K562 (cell line): ENCODE measurements around the gene CENPB. TPM values are rescaled to one million over a fixed set of nuclear protein-coding genes. Genes with fewer than 3 reads are reported as not detected.

Experiments
- BACH1 ChIP-seq: fragments of 200-800 bp; sonication (Bioruptor generic); IDR thresholded peaks from 2 replicates; pipeline ENCODE4 v1.6.1; 2016; ENCODE audit warnings: missing genetic modification characterization, missing compliant biosample characterization
- CHD2 ChIP-seq: IDR thresholded peaks from 2 replicates; pipeline ENCODE4 v1.6.1; 2011; ENCODE audit warnings: low read depth, low read length
- DACH1 ChIP-seq: fragments of 450-650 bp; IDR thresholded peaks from 2 replicates; pipeline ENCODE4 v1.6.1; 2018; ENCODE audit not compliant: partially characterized antibody
- EZH2 ChIP-seq: IDR thresholded peaks from 2 replicates; pipeline ENCODE4 v1.6.1; 2012; ENCODE audit warnings: low read depth, mild to moderate bottlenecking, inconsistent platforms, low read length, borderline replicate concordance
- FOXA3 ChIP-seq, 2 experiments: fragments of 450-650 bp in 1 of 2; sonication (generic) in 1 of 2; formaldehyde crosslinking; IDR thresholded peaks in 1 of 2; conservative IDR thresholded peaks in 1 of 2; 2 replicates each; pipeline versions ENCODE4 v1.4.0 to v1.8.0; 2020 to 2022; ENCODE audit warnings: mild to moderate bottlenecking in 2 of 2, missing genetic modification reagents in 1 of 2
- FOXP1 ChIP-seq: sonication (generic); formaldehyde crosslinking; IDR thresholded peaks from 2 replicates; pipeline ENCODE4 v1.8.0; 2022; ENCODE audit warnings: mild to moderate bottlenecking, missing genetic modification reagents
- HMGN3 ChIP-seq: IDR thresholded peaks from 2 replicates; pipeline ENCODE4 v1.6.1; 2011; ENCODE audit warnings: borderline replicate concordance, low read depth, mild to moderate bottlenecking, mixed read lengths, low read length; ENCODE audit not compliant: insufficient read length; ENCODE audit errors: extremely low read depth
- NCOR1 ChIP-seq: fragments of 450-650 bp; IDR thresholded peaks from 2 replicates; pipeline ENCODE4 v1.6.1; 2016; ENCODE audit warnings: mild to moderate bottlenecking, moderate library complexity
- POLR2G ChIP-seq: fragments of 200-400 bp; formaldehyde crosslinking; IDR thresholded peaks from 2 replicates; pipeline ENCODE4 v1.6.1; 2017; ENCODE audit warnings: low read depth, mild to moderate bottlenecking, antibody characterized with exemption, low read length, moderate library complexity
- SRF ChIP-seq, 2 experiments: fragments of 250-450, 450-650 bp in 1 of 2; sonication (Bioruptor Pico) in 1 of 2; sonication (generic) in 1 of 2; formaldehyde crosslinking; IDR thresholded peaks; 2 replicates each; pipeline versions ENCODE4 v1.5.0 to v1.5.1; 2020 to 2022; ENCODE audit warnings: mild to moderate bottlenecking in 1 of 2, missing genetic modification reagents in 1 of 2
- U2AF1 ChIP-seq: fragments of 200-400 bp; formaldehyde crosslinking; optimal IDR thresholded peaks from 2 replicates; pipeline ENCODE3; 2017; ENCODE audit warnings: mild to moderate bottlenecking, low read depth, low read length, moderate library complexity
- ZBTB7A ChIP-seq: IDR thresholded peaks from 2 replicates; pipeline ENCODE4 v1.6.1; 2011; ENCODE audit warnings: low read depth, mild to moderate bottlenecking, low read length, moderate library complexity, borderline replicate concordance; ENCODE audit not compliant: control insufficient read depth
- ZFPM2 ChIP-seq: fragments of 250-450 bp; sonication (Bioruptor Pico); IDR thresholded peaks from 2 replicates; pipeline ENCODE4 v1.5.1; 2022; ENCODE audit warnings: mild to moderate bottlenecking
- ZNF165 ChIP-seq: fragments of 250-450 bp; sonication (Bioruptor Pico); IDR thresholded peaks from 2 replicates; pipeline ENCODE4 v1.4.0; 2020; ENCODE audit warnings: borderline replicate concordance
- ZNF41 ChIP-seq: fragments of 250-450 bp; sonication (Bioruptor Pico); conservative IDR thresholded peaks from 2 replicates; pipeline ENCODE4 v1.4.0; 2020; ENCODE audit warnings: mild to moderate bottlenecking
- polyA plus RNA-seq, 8 experiments: library from polyadenylated mRNA; depleted of rRNA in 4 of 8; stranded (reverse) in 5 of 8; unstranded in 3 of 8; fragments of >200 nt; fragmentation: Nextera tagmentation in 2 of 8; fragmentation: Illumina TruSeq in 1 of 8; extraction: Ambion mirVana in 2 of 8; extraction: Trizol in 1 of 8; gene quantifications; 2 replicates each; pipeline versions ENCODE4 v1.2.1 to v1.2.3, GENCODE V29; 2011 to 2014; ENCODE audit warnings: inconsistent platforms in 1 of 8, missing spikeins in 1 of 8
- total RNA-seq, 7 experiments: library from RNA; depleted of rRNA in 6 of 7; stranded (reverse); fragments of >200 nt in 6 of 7; fragmentation: Illumina TruSeq in 2 of 7; extraction: Trizol in 2 of 7; gene quantifications; 2 replicates each; pipeline versions ENCODE4 v1.2.1 to v1.2.3, GENCODE V29; 2011 to 2021; ENCODE audit warnings: low replicate concordance in 1 of 7
- TF ChIP-seq, protein P1 (sequence below): fragments of 200-800 bp; sonication (Bioruptor generic); IDR thresholded peaks from 2 replicates; pipeline ENCODE4 v1.6.1; 2017; ENCODE audit warnings: missing genetic modification characterization, missing compliant biosample characterization
- TF ChIP-seq, protein P2 (sequence below): sonication (generic); formaldehyde crosslinking; IDR thresholded peaks from 2 replicates; pipeline ENCODE4 v1.8.0; 2022; ENCODE audit warnings: missing genetic modification reagents, mild to moderate bottlenecking, moderate library complexity, borderline replicate concordance
- TF ChIP-seq, protein P3 (sequence below): IDR thresholded peaks from 3 replicates; pipeline ENCODE4 v1.6.1; 2011; ENCODE audit warnings: borderline replicate concordance, mild to moderate bottlenecking; ENCODE audit not compliant: insufficient read length, insufficient read depth
- TF ChIP-seq, protein P4 (sequence below): sonication (generic); formaldehyde crosslinking; IDR thresholded peaks from 2 replicates; pipeline ENCODE4 v1.8.0; 2022; ENCODE audit warnings: mild to moderate bottlenecking, missing genetic modification reagents, borderline replicate concordance

CENPB gene
- total and polyA plus RNA-seq, 9 of the 15 experiments (the other 6 are each of a cell fraction or from before 2014, with no cell fraction given): 0.17 to 70.8 (median 24.9) TPM

DNA sequence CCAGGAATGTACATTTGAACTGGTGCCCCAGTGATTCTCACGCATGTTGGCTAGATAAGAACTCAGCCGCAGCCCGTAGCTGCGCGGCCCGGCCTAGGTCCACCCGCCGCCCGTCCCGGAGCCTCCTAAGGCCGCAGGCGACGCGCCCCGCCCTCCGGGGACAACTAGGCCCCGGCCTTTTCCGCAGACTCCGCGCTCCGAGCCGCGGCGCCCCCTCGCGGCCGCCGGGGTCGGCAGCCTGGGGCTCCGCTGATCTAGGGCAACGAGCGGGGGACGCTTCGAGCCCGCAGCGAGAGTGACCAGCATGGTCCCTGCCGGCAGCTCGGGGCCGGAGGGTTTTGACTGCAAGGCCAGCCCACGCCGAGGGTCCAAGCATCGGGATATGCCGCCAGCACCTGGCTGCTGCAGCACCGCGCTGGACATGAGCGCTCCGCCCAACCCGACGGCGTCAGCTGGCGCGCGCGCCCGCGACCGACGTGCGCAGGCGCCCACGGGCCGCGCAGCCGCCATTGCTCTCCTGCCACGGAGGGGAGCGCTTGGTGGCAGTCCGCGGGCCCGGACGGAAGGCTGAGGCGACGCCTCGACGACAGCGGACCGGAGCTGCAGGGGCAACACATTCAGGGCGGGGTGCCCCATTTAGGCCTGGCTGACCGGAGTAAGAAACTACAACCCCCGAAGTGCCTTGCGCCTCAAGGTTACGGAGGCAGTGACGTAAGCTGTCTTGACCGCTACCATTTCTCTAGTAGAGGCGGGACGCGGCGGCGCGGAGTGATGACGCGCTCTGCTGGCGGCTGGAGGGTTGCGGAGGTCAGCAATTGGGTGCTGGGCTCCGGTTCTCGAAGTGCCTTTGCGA lies 33.7 kb upstream of the CENPB start, which contains the start of gene AP5S1 (continued):
- TF ChIP-seq, protein P1, sequence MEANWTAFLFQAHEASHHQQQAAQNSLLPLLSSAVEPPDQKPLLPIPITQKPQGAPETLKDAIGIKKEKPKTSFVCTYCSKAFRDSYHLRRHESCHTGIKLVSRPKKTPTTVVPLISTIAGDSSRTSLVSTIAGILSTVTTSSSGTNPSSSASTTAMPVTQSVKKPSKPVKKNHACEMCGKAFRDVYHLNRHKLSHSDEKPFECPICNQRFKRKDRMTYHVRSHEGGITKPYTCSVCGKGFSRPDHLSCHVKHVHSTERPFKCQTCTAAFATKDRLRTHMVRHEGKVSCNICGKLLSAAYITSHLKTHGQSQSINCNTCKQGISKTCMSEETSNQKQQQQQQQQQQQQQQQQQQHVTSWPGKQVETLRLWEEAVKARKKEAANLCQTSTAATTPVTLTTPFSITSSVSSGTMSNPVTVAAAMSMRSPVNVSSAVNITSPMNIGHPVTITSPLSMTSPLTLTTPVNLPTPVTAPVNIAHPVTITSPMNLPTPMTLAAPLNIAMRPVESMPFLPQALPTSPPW (CRISPR knock-in tag): peak; percentile 77
- TF ChIP-seq, protein P2, sequence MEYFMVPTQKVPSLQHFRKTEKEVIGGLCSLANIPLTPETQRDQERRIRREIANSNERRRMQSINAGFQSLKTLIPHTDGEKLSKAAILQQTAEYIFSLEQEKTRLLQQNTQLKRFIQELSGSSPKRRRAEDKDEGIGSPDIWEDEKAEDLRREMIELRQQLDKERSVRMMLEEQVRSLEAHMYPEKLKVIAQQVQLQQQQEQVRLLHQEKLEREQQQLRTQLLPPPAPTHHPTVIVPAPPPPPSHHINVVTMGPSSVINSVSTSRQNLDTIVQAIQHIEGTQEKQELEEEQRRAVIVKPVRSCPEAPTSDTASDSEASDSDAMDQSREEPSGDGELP (CRISPR knock-in tag): peak; percentile 86; the same call in 1 of the 2 replicates
- TF ChIP-seq FOXA3 (CRISPR knock-in tag; conservative IDR thresholded peaks at IDR 0.05 in 1 of 2, IDR thresholded peaks at IDR 0.05 in 1 of 2) (peak in 1 of 2 experiments; percentile 28; a peak in 1 of 4 replicates), HMGN3 (peak; percentile 81), EZH2 (no peak), ZNF41 (CRISPR knock-in tag) (no peak), U2AF1 (peak; percentile 90), NCOR1 (0 out of 2 replicates have a peak, but pooled peaks have one; percentile 30), ZNF165 (CRISPR knock-in tag) (peak; percentile 25; the same call in 1 of the 2 replicates), BACH1 (peak; percentile 80; the same call in 1 of the 2 replicates), ZFPM2 (CRISPR knock-in tag) (no peak), SRF (CRISPR knock-in tag; IDR thresholded peaks at IDR 0.05) (0 out of 4 replicates have a peak, but pooled peaks of 1 of the 2 experiments have one; percentile 13), POLR2G (peak; percentile 93), ZBTB7A (peak; percentile 77), FOXP1 (peak; percentile 57; the same call in 1 of the 2 replicates), CHD2 (peak; percentile 25; the same call in 1 of the 2 replicates), DACH1 (peak; percentile 53)
- TF ChIP-seq, protein P3, sequence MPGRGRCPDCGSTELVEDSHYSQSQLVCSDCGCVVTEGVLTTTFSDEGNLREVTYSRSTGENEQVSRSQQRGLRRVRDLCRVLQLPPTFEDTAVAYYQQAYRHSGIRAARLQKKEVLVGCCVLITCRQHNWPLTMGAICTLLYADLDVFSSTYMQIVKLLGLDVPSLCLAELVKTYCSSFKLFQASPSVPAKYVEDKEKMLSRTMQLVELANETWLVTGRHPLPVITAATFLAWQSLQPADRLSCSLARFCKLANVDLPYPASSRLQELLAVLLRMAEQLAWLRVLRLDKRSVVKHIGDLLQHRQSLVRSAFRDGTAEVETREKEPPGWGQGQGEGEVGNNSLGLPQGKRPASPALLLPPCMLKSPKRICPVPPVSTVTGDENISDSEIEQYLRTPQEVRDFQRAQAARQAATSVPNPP: no peak
- TF ChIP-seq, protein P4, sequence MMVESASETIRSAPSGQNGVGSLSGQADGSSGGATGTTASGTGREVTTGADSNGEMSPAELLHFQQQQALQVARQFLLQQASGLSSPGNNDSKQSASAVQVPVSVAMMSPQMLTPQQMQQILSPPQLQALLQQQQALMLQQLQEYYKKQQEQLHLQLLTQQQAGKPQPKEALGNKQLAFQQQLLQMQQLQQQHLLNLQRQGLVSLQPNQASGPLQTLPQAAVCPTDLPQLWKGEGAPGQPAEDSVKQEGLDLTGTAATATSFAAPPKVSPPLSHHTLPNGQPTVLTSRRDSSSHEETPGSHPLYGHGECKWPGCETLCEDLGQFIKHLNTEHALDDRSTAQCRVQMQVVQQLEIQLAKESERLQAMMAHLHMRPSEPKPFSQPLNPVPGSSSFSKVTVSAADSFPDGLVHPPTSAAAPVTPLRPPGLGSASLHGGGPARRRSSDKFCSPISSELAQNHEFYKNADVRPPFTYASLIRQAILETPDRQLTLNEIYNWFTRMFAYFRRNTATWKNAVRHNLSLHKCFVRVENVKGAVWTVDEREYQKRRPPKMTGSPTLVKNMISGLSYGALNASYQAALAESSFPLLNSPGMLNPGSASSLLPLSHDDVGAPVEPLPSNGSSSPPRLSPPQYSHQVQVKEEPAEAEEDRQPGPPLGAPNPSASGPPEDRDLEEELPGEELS (CRISPR knock-in tag): 0 out of 2 replicates have a peak, but pooled peaks have one; percentile 81
